ENCODE measurements around the gene KCTD4.
"Not testable (repeated sequence)": the region's sequence is repeated elsewhere in the genome, so short reads cannot be mapped to it uniquely, and the experiment has no call there.

KCTD4 gene

DNA sequence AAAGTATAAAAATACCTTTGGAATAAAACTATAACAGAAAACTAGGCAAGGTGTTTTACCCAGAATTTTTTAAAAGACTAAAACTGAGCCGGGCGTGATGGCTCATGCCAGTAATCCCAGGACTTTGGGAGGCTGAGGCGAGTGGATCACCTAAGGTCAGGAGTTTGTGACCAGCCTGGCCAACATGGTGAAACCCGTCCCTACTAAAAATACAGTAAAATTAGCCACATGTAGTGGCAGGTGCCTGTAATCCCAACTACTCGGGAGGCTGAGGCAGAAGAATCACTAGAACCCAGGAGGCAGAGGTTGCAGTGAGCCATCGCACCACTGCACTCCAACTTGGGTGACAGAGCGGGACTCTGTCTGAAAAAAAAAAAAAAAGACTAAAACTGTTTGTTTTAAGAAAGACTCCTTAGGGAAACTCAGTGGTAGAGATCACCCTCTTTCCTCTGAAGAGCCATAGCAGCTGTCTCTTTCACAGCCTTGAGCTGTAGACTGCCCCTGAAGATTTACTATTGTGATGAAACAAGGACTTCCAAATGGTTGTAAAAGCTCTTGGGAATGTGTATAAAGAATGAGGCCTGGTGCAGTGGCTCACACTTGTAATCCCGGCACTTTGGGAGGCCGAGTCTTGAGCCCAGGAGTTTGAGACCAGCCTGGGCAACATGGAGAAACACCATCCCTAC lies 14.7 kb upstream of the KCTD4 start:
- DNase-seq, result no peak

DNA sequence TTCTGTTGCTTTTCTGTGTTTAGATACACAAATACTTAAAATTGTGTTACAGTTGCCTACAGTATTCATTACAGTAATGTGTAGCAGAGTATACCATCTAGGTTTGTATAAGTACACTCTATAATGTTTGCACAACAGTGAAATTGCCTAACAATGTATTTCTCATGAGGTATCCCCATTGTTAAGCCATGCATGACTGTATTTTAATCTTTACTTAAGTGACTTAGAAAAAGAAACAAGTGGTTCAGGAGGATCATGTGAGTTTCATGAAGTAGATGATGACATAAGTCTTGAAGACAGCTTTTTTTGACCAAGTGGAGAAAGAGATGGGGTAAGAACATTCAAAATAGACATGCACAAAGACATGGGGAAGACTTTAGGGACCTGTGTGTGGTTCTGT lies 8.4 kb upstream of the KCTD4 start:
- no peak for DNase-seq

DNA sequence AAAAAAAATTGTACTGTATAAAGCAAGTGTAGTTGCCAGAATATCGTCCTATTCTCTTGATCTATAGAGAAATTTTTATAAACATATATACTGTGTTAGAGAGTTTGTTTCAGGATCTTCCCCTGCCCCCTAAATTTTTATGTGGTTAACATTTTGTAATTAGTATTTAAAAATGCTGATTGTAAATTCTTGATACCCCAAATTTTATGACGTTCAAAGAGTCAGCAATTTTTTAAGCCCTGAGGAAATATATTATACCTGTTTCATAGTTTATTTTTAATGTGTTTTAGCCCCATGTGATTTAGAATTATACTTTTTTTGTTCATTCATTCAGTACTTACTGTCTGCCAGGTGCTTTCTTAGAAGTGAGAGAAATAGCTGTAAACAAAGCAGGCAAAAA lies 7.3 kb upstream of the KCTD4 start:
- DNase-seq, result no peak

DNA sequence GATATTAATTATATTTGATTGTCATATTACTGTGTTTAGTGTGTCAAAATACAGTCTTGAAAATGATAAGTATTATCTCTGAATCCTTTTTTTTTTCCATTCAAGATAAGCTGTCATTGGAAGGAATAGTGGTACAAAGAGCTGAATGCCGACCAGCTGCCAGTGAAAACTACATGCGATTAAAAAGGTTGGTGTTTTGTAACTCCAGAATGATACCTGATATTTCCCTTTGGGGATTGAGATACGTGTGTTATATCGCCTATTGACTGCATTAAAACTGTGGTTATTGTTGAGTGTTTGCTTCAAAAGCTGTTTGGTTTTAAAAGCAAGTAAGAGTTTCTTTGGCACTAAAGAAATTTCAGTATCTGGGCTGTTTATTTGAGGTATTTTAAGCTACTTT lies 6.5 kb upstream of the KCTD4 start:
- DNase-seq, result no peak

DNA sequence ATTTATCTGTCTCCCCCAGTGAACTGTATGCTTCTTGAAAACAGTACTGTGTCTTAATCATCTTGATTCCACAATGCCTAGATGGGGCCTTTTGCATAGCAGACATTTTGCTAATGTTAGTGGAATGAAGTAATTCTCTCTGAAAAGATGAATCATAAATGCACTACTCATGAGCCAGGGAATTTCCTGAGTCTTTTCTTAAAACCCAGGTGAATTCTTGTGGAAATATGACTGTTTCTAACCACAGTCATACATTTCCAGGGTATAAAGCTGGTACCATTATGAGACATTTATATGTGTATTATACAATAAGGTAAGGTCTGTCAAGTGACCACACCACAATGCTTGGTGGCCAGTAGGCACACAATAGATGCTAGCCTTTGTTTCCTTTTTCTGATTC lies 5.5 kb upstream of the KCTD4 start:
- DNase-seq, result no peak

DNA sequence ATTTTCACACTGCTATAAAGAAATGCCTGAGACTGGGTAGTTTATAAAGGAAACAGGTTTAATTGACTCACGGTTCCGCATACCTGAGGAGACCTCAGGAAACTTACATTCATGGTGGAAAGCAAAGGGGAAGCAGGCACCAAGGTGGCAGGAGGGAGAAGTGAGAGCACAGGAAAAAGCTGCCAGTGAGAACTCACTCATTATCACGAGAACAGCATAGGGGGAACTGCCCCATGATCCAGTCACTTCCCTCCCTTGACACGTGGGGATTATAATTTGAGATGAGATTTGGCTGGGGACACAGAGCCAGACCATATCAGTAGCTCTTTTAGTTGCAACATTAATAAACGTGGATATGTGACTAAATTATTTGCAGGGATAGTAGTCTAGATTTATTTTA lies 4.3 kb upstream of the KCTD4 start:
- DNase-seq, result no peak

DNA sequence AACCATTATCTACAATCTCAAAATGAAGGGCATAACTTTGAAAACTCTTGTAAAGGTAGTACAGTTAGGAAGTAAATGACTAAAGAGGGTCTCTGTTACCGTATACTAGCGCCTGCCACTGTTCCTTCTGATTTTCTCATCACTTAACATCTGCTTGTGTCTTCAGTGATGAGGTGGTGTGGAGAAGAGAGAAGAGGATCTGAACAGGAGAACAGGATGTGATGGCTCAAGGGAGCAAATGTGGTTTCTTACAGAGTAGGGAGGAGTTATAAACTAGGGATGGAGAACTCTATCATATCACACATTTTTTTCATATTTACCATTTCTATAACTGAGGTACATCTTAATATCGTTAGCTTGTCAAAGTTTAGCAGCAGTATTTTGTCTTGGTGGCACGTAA lies 1.1 kb downstream of the KCTD4 start:
- no peak for DNase-seq

DNA sequence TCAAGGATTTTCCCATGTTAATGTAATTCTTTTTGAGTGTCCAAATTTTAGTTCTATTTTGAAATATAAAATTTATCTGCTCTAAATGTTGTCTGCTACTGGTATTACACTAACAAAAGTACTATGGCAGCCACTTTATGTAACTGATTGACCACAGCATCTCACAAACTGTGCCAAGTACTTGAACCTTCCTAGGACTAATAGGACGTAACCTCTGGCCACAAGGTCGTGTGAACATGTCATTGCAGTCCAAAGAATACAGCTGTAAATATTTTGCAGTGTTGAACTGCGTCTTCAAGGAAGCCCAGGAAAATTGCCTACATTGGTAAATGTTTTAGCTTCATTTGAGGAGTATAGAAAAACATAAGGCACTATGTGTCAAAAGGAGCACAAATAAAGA lies 1.9 kb downstream of the KCTD4 start:
- no peak for DNase-seq

DNA sequence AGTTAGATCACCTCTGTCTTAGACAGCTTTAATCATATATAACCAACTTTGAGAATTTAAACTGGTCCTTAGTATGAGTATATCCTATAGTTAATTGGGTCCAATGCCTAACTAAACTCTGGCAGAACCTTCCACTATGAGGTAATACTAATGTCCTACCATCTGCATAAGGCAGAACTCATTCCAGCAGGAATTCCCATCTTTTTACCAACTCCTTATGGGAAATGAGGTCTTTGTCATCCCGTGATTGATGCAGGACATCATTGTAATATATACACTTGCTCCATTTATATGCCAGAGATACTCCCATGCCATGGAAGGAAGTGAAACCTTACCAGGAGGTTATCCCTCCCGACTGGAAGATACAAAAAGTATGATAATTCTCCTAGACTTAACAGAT lies 2.8 kb downstream of the KCTD4 start:
- no peak for DNase-seq

DNA sequence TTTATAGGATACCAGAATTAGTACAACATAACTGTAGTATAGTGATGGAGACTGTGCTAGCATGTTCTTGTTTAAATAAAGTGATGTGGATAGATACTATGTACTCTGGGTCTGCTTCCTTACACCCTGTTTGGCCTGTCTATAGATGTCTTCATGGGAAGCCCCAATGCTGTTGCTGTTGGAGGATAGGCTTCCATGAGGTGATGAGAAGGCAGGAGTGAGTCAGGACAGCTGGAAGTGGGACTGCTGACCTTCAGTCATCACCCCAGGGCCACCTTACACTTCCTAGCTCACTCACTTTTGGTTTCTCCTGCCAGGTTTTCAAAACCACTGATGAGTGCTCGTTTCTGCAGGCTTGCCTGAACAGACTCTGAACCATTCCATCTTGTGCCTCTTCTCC lies 4.2 kb downstream of the KCTD4 start:
- no peak for DNase-seq

DNA sequence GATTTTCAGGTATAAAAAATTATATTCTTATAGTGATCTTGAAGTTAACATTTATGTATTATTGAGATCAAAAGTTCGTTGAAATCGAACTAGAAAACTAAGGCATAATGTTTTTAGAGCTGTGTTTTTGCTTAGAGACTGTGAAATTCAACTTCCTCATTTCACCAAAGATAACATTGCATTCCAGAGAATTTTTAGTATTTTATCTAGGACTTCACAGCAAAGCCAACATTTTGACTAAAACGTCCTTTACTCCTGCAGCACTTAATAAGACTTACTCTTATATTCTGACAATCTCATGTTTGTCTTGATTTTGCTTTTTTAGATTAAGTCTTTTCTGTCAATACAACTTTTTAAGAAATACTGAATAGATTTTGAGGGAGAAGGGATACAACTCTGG lies 4.7 kb downstream of the KCTD4 start:
- DNase-seq, result no peak

DNA sequence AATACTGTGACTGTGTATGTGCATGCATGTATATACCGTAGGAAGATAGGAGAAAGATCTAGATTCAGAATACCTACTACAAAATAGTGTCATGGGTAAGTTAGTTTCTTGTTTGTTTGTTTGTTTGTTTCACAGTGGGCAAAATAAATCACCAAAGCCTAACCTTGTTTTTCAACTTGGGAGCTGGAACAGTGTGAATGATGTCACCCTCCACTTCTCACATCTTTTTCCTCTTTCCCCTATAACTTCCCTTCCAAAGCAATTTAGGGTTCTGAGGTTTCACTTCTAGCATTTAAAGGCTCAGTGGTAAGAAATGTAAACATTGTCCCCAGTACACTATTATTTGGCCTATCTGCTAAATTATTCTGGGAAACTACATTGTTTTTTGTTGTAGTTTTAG lies 5.4 kb downstream of the KCTD4 start:
- DNase-seq, result no peak

DNA sequence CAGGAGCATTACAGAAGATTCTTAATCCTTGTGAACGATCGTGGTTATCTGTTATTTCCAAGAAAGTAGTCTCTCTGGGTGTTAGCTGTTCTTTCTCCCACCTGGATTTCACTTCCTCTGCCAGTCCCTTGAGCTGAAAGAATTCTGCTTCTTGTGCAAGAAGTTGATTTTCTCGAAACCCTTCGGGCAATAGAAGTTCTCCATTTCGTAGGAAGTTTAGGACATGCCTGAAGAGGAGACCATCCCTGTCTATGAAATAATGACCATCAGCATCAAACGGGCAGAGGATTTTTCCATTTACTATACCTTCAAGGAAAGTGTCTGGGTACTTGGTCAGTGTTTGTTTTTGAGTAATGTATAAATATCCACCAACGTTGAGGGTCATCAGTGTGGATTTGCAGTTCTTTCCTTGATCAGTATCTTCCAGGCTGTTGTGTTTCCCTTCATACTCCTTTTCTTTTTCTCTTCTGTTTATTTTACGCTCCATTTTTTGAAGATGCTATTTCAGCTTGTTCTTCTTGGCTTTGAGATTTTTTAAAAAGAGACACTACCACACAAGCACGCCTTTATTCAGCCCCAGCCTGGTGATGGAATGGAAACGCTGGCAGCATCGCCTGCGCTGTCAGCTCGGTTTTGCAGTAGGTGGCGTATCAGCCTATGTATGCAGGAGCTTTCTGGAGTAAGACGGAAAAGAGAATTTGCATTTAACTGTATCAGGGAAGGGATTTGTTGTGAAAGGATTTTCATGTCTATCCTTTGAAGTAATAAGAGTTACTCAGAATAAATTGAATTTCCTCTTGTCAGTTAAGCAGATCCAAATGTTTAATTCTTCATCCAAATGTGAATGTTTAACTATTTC lies 6.5 kb downstream of the KCTD4 start:
- DNase-seq, result no peak

DNA sequence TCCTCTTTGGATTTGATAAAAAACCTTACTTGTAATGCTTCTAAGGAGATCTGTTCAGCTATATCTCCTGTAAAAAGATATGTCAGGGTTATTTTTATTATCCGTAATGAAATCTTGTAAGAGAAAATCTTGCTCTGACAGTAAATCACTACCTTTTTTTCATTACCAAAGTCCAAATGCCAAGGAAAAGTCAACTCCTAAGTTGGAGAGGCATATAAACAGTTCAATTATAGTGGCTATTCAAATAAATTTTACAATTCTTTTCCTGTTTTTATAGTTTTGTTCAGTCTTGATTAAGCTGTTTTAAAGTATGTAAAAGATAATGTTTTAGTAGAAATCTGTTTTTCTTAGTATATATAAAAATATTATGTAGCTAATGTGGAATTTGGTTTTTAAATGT lies 9.0 kb downstream of the KCTD4 start:
- DNase-seq, result no peak

DNA sequence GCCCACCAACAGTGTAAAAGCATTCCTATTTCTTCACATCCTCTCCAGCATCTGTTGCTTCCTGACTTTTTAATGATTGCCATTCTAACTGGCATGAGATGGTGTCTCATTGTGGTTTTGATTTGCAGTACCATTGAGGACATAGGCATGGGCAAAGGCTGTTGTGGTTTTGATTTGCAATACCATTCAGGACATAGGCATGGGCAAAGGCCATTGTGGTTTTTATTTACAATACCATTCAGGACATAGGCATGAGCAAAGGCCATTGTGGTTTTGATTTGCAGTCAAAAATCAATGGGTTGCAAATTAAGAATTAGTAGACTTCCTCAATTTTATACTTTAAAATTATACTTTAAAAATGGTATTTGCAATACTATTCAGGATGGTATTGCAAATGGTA lies 11.3 kb downstream of the KCTD4 start:
- DNase-seq, result not testable (repeated sequence)

DNA sequence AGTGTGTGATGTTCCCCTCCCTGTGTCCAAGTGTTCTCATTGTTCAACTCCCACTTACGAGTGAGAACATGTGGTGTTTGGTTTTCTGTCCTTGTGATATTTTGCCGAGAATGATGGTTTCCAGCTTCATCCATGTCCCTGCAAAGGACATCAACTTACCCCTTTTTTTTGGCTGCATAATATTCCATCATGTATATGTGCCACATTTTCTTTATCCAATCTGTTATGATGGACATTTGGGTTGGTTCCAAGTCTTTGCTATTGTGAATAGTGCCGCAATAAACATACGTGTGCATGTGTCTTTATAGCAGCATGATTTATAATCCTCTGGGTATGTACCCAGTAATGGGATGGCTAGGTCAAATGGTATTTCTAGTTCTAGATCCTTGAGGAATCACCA lies 11.8 kb downstream of the KCTD4 start:
- DNase-seq, result not testable (repeated sequence)

DNA sequence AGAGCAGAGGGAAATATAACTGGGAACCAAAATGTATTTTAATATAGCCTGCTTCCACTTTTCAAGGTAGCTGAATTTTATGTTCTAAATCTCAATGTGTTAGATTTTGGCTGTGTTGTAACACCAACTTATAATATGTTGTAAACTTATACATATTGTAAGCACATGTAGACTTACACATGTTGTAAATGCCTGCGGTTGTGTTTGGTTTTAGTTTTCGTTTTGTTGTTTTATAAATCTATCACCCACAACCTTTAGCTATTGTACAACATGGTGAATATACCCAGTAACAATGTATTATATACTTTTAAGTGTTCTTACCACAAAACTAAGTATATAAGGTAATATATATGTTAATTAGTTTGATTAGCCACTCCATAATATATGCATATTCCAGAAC lies 15.6 kb downstream of the KCTD4 start:
- no peak for DNase-seq

DNA sequence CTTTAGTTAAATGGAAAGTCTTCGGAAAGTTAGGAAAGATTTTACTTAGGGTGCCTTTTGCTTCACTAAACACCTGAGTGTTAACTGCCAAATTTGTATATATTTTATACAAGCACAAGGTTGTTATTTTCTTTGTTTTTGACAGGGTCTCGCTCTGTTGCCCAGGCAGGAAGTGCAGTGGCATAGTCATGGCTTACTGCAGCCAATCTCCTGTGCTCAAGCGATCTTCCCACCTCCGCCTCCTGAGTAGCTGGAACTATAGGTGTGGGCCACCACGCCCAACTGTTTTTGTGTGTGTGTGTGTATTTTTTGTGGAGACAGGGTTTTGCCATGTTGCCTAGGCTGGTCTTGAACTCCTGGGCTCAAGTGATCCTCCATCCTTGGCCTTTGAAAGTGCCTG lies 16.2 kb downstream of the KCTD4 start:
- no peak for DNase-seq

DNA sequence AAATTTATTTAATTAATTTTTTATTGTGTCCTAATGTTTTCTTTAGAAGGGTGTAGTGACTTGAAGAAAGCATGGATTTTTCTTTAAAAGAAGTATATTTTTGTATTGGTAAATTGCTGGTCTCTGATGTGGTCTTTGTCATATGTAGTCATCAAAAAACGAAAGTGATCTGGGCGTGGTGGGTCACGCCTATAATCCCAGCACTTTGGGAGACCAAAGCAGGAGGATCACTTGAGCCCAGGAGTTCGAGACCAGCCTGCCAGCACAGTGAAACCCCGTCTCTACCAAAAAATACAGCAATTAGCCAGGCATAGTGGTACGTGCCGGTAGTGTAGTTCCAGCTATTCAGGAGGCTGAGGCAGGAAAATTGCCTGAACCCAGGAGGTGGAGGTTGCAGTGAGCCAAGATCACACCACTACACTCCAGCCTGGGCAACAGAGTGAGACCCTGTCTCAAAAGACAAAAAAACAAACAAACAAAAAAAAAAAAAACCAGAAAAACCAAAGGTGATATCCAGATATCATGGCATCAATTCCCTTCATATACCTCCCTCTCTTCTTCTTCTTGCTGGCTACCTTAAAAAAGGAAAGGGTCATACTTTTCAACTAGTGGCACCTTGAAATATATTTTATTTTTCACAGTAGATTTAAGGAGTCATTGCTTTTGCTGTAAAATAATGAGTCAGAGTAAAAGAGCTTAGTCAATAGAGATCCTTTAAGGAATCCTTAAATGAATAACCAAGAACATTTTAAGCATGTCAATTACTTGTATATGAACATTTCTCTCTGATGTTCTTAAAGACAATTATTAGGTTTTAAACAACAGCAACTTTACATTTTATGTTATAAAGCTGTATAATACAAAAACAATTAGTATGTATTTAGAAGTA lies 19.9 kb downstream of the KCTD4 start:
- DNase-seq, result no peak

DNA sequence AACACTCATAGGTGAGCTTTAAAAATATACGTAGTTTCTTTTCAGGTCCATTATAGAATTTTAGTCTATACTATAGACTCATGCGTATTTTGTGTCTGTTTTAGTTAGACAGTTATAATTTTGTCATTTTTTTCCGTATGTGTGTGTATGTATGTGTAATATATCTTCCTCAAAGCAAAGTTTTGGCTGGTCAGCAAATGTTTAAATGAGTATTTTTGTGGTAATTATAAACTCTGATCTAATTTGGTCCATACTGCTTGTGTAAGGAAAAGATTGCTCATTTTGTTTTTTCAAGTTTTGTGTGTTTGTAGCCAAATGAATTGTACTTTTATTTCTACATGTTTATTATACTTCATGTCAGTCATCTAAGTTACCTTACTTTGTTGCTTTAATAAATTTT lies 20.5 kb downstream of the KCTD4 start:
- no peak for DNase-seq

DNA sequence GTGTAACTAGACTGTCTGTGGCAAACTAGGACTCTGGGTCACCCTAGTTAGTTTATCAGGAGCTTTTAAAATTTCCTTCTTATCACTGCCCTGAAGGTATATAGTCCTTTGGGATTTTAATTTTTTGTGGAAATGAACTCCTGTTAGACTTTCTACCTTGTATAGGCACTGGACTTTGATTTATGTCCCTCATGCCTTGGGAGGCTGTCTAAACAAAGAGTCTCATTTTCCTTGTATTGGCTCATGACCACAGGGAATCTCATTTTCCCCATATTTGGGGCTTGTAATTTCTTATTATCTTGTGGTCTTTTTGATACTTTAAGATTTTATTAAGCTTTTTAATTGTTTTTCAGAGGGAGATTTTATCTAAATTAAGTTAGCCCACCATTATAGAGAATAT lies 21.4 kb downstream of the KCTD4 start:
- no peak for DNase-seq

DNA sequence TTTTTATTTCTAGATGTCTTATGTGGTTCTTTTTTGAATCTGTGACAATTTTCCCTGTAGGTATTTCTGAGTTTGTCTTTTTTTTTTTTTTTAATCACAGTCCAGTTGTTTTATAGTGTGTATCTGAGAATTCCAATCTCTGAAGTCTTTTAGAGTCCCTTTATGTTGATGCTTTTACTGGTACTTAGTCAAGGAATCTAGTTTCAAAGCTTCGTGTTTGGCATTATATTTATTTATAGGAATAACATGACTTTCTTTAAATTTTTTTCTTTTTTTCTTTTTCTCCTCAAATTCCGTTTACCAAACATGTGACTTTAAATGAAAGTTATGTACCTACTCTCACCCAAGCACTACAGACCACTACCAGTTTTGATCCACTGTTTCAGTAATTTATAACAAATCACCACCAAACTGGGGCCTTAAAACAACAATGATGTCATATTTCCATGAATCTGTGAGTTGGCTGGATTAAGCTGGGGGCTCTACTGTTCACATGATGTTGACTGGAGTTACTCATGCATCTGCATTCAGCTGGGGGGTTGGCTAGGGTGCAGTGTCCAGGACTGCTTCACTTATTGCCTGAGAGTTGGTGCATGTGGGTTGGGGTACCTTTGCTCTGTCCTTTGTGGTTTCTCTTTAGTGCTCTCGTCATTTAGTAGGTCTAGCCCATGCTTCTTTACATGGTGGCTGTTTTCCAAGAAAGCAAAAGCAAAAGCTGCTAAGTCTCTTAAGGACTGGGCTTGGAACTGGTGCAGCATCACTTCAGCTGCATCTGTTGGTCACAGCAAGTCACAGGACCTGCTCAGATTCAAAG lies 22.3 kb downstream of the KCTD4 start:
- DNase-seq, result no peak

DNA sequence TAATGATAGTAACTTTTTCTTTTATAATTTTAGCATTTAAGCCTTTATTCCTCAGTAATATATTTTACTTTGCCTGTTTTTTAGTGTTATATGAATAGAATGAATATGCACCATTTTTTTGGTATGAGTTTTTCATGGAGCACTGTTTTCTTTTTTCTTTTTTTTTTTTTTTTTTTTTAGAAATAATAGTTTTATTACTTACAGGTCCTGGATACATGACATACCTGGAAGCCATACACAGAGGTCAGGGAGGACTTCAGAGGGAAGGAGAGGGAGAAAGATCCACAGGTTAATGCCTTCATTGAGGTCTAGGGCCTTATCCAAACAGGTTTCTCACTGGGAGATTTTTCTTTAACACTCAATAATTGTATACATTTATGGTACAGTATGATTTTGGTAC lies 26.4 kb downstream of the KCTD4 start:
- no peak for DNase-seq
